Heart right ventricle (tissue), 16 donors: Measurements from ENCODE around the gene COX10. TPM values are rescaled to one million over a fixed set of nuclear protein-coding genes. Genes with fewer than 3 reads are reported as not detected.

ENCODE experiments used
- ATAC-seq, 8 donors: fragments of 200-7000 bp; cut with Tn5 transposase; one replicate each; pipeline ENCODE4 v1.9.1; 2020; ENCODE audit warnings: mild to moderate bottlenecking in 8 of 8, moderate library complexity in 8 of 8, moderate number of reproducible peaks in 1 of 8
- DNase-seq, 2 donors: peaks; one replicate each; pipeline ENCODE4 v3.0.0-alpha.2; 2020
- H3K27ac ChIP-seq, 10 donors: fragments of 200-600 bp; sonication (generic) in 2 of 10; one replicate each; pipeline versions ENCODE4 v1.5.0 to v1.8.0; 2020 to 2022; ENCODE audit warnings: mild to moderate bottlenecking in 3 of 10
- H3K27me3 ChIP-seq, 7 donors: fragments of 200-600 bp; one replicate each; pipeline ENCODE4 v1.8.0; 2021 to 2022; ENCODE audit warnings: mild to moderate bottlenecking in 2 of 7
- H3K36me3 ChIP-seq, 9 donors: fragments of 200-600 bp; sonication (generic) in 1 of 9; one replicate each; pipeline versions ENCODE4 v1.5.0 to v1.8.0; 2020 to 2022; ENCODE audit warnings: mild to moderate bottlenecking in 2 of 9
- H3K4me1 ChIP-seq, 9 donors: fragments of 200-600 bp; sonication (generic) in 1 of 9; one replicate each; pipeline versions ENCODE4 v1.5.0 to v1.8.0; 2020 to 2022; ENCODE audit warnings: mild to moderate bottlenecking in 4 of 9
- H3K4me3 ChIP-seq, 10 donors: fragments of 200-600 bp; sonication (generic) in 2 of 10; one replicate each; pipeline versions ENCODE4 v1.5.0 to v1.8.0; 2020 to 2022; ENCODE audit warnings: mild to moderate bottlenecking in 7 of 10, moderate library complexity in 2 of 10
- H3K9me3 ChIP-seq, 11 donors: fragments of 200-600 bp in 10 of 11; sonication (generic) in 2 of 11; one replicate each; pipeline versions ENCODE4 v1.5.0 to v1.8.0; 2013 to 2022; ENCODE audit warnings: mild to moderate bottlenecking in 2 of 11, control low read depth in 1 of 11, moderate library complexity in 1 of 11
- WGBS, 2 donors: extraction: QIAGEN DNeasy Blood & Tissue Kit; methylation state at CpG; one replicate each; pipeline ENCODE4 v1.1.7; 2013; ENCODE audit warnings: inconsistent platforms in 1 of 2; 5-methylcytosine and 5-hydroxymethylcytosine counted together
- intact Hi-C, 10 donors: fragments of 100-400 bp; cut with DNase I; formaldehyde crosslinking; loops; one replicate each; pipeline versions ENCODE4 v1.11.1 to v1.14.2; 2022
- polyA plus RNA-seq, 2 donors: library from polyadenylated mRNA; stranded (reverse); fragments of 200-250 nt; gene quantifications; one replicate each; pipeline ENCODE4 v1.2.3, GENCODE V29; 2013
- total RNA-seq, 10 donors: library from RNA; stranded (reverse); fragmentation: NEBNext Ultra II Directional in 3 of 10; extraction: Animal tissue kit (Norgen Biotek cat#: 25700) in 3 of 10; gene quantifications; one replicate each; pipeline versions ENCODE4 v1.2.1 to v1.2.4, GENCODE V29; 2021 to 2023
- TF ChIP-seq, protein P1 (sequence below), 9 donors: fragments of 200-600 bp; sonication (generic) in 2 of 9; IDR thresholded peaks; one replicate each; pipeline versions ENCODE4 v1.5.0 to v1.8.0; 2021 to 2022; ENCODE audit warnings: antibody characterized with exemption in 9 of 9, mild to moderate bottlenecking in 5 of 9, moderate library complexity in 1 of 9
- donor health status: Arrhythmogenic right ventricular cardiomyopathy.
- donor health status: ischemic (EF 13 %, LVEDD 7.1; RV severe dilation, severe dysfunction).
- donor health status: healthy with polysubstance abuse.
- donor health status: DM: no; HTN: yes; CAD: no.
- donor health status: DM: no; HTN: no; CAD: no.
- donor health status: ischemic (EF 25% LVEDD 6.9; RV normal size, moderate dysfunction).
- donor health status: ischemic (EF 25% LVEDD 5.7; RV mildly dilated, moderate dysfunction).
- donor health status: healthy.
- donor health status: DM: yes; HTN: yes; CAD: no.
- donor health status: Ischemic cardiomyopathy.
- donor health status: ischemic (EF 35%, LVEDD 5.7; RV mildly dilated, moderate dysfunction).
- donor health status: nonischemic (EF 11% LVEDD 7.7; RV severe dilation, severe dysfunction).
- donor health status: DM: yes; HTN: yes; CAD: no.
- donor health status: PGD.
- donor health status: ischemic (EF 29% LVEDD 5.4; RV normal size, mild dysfunction).
- donor health status: nonischemic (EF 23%, LVEDD 6.1; RV moderate dilation, normal function).

The COX10 gene
- total and polyA plus RNA-seq, 12 donors = 18.7 to 73.1 (median 54.0) TPM

DNA sequence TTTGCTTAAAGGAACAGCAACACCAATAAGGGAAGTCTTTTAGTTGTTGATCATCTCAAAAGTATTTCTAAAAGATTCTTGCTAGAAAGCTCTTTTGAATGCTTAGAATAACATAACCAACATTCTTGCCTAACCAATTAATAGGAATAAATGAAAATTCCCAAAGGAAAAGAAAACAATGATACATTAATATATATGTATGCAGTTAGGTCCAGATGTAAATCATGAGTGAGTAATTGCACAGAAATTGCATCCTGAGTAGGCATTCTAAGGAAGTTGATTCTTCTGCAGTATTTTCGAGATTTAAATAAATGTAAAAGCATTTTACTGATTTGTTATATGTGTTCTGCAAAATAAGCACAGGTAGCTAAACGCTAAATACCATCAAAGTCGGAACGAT is 22.1 kb downstream of the COX10 start:
- DNase-seq = no peak
- H3K36me3 ChIP-seq = no peaks in the 10 kb centered on the region
- no peak for ATAC-seq
- no peaks in the 10 kb centered on the region for H3K9me3 ChIP-seq
- no peak overlapping the region for H3K27ac ChIP-seq
- no peak overlapping the region for H3K4me3 ChIP-seq
- H3K4me1 ChIP-seq = peaks cover 0 to 38% (median 26%) of the 10 kb centered on the region in 9 donors
- WGBS, 2 donors = 81 to 93% methylated on average over 4 of the region's 4 CpGs
- H3K27me3 ChIP-seq = no peaks in the 10 kb centered on the region
- intact Hi-C loops = no loop called here
- TF ChIP-seq, protein P1, sequence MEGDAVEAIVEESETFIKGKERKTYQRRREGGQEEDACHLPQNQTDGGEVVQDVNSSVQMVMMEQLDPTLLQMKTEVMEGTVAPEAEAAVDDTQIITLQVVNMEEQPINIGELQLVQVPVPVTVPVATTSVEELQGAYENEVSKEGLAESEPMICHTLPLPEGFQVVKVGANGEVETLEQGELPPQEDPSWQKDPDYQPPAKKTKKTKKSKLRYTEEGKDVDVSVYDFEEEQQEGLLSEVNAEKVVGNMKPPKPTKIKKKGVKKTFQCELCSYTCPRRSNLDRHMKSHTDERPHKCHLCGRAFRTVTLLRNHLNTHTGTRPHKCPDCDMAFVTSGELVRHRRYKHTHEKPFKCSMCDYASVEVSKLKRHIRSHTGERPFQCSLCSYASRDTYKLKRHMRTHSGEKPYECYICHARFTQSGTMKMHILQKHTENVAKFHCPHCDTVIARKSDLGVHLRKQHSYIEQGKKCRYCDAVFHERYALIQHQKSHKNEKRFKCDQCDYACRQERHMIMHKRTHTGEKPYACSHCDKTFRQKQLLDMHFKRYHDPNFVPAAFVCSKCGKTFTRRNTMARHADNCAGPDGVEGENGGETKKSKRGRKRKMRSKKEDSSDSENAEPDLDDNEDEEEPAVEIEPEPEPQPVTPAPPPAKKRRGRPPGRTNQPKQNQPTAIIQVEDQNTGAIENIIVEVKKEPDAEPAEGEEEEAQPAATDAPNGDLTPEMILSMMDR (IDR thresholded peaks at IDR 0.05) = no peak

DNA sequence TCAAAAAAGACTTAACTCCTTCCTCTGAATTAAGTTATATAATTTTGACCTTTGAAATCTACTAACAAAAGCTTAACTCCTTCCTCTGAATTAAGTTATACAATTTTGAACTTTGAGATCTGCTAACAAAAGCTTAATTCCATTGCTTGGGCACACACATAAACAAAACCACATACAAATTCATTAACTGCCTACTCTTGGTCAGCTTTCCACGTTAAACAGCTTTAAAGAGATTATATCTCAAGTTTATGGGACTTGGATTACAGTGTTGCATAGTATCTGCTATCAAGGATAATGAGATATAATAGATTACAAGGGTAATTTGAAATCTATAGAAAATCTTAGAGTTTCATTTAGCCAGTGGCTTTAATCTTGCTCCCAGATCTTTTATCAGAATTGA is 23.5 kb downstream of the COX10 start:
- H3K4me3 ChIP-seq = no peak overlapping the region
- DNase-seq = no peak
- no peaks in the 10 kb centered on the region for H3K36me3 ChIP-seq
- H3K4me1 ChIP-seq = peaks cover 0 to 37% (median 26%) of the 10 kb centered on the region in 9 donors
- no peaks in the 10 kb centered on the region for H3K27me3 ChIP-seq
- TF ChIP-seq, protein P1 (IDR thresholded peaks at IDR 0.05) = no peak
- 63 to 69% methylated on average over 1 of the region's 1 CpG for WGBS, 2 donors
- intact Hi-C loops = no loop called here
- H3K9me3 ChIP-seq = no peaks in the 10 kb centered on the region
- ATAC-seq = no peak
- H3K27ac ChIP-seq = no peak overlapping the region

DNA sequence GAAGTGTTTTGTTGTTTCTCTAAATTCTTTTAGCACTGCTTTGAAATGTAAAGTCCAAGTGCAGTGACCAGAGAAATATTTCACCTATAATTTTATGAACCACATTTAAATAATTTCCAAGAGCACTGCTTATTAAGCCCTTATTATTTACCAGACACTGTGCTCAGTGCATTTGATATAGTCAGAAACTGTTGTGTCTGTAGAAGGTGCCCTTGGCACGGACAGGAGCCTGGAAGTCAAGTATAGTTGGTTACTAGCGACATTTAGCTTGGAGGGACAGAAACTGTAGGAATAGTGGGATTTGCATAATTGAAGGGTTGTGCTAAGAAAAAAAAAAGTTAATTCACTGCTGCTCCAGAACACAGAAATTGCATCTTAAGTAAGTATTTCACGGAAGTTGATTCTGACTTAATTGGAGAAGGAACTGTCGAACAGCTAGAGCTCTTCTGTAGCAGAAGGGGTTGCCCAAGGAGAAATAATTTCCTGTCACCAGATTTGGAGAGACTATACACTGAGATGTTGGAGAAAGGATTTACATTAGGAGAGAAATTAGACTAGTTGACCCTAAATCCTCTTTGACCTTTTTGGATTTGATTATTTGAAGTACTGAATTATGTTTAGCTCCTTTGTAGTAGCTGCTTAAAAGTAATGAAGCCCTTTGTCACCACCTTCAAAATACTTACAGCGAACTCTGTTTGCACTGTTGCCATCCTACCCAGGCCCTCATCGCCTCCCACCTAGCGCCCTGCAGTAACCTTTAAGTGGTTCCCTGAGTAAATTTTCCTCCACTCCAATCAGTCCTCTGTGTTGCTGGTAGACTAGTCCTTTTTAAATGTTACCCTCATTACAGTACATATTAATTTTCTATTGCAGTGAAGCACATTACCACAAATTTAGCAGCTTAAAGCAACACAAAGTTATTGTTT is 25.6 kb downstream of the COX10 start:
- ATAC-seq = peak in 4 of 8 donors; percentile 42 to 85 (median 72)
- intact Hi-C loops = no loop called here
- Histone ChIP-seq H3K9me3 (no peaks in the 10 kb centered on the region), H3K27me3 (no peaks in the 10 kb centered on the region), H3K27ac (peak overlapping the region in 1 of 10 donors; percentile 2), H3K36me3 (no peaks in the 10 kb centered on the region), H3K4me1 (peaks cover 0 to 38% (median 26%) of the 10 kb centered on the region in 9 donors), H3K4me3 (no peak overlapping the region)
- DNase-seq = no peak
- 70 to 79% methylated on average over 7 of the region's 7 CpGs for WGBS, 2 donors
- TF ChIP-seq, protein P1 (IDR thresholded peaks at IDR 0.05) = no peak

DNA sequence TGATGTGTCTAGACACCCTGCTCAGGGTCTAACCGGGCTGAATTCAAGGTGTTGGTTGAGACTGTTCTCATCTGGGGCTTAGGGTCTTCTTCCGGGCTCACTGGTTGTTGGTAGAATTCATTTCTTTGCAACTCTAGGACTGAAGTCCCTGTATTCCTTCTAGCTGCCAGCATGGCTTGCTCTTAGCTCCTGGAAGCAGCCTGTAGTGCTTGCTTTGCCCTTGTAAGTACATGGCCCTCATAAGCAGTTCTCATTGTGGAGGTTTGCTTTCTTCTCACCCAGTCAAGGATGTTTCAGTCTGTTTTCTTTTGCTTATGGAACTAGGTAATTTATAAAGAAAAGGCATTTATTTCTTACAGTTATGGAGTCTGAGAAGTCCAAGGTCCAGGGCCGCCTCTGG is 26.3 kb downstream of the COX10 start:
- peaks cover 0 to 38% (median 26%) of the 10 kb centered on the region in 9 donors for H3K4me1 ChIP-seq
- ATAC-seq (peak in 1 of 8 donors; percentile 21), DNase-seq (no peak)
- no peak overlapping the region for H3K4me3 ChIP-seq
- intact Hi-C loops = no loop called here
- H3K36me3 ChIP-seq = no peaks in the 10 kb centered on the region
- TF ChIP-seq, protein P1 (IDR thresholded peaks at IDR 0.05) = no peak
- H3K27me3 ChIP-seq = no peaks in the 10 kb centered on the region
- WGBS, 2 donors = 96 to 98% methylated on average over 3 of the region's 3 CpGs
- no peaks in the 10 kb centered on the region for H3K9me3 ChIP-seq
- no peak overlapping the region for H3K27ac ChIP-seq
